ENCODE data around the gene SLC7A14. TPM values are rescaled to one million over a fixed set of nuclear protein-coding genes. Genes with fewer than 3 reads are reported as not detected.

The SLC7A14 gene
- polyA plus RNA-seq, 2 of the 4 experiments (the other 2 are of a cell fraction): not detected

DNA sequence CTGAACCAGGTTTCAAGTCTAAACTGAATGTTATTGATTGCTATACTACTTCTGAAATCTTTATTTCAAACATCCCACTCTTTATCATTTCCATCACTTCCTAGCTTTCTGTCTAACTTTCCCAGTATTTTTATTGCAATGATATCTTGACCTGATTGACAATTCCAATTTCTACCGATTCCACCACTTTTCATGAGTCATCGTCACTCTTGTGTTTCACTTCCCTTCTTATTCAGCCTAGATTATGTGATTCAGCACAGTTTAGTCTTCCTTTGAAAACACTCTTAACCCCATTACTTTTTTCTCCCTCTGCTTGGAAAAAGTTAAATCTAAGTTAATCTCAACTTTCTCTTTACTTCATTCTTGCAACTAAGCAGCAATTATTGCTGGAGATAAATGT, 62.6 kb downstream of the SLC7A14 start:
- H3K4me2 ChIP-seq: no peak overlapping the region
- POLR2A ChIA-PET: no interaction called here
- no peak for ATAC-seq

DNA sequence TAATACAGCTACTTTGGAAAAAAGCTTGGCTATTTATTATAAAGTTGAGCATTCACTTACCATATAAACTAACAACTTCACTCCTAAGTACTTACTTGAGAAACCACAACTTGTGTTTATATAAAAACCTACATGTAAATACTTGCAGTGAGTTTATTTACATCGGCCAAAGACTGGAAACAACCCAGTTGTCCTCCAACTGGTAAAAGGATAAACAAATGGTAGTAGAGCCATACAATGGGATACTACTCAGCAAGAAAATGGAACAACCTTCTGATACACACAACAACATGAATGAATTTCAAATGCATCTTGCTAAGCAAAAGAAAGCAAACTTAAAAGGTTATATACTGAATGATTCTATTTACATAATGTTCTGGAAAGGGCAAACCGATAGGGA, 63.7 kb downstream of the SLC7A14 start:
- no peak overlapping the region for H3K27ac ChIP-seq
- CTCF ChIA-PET: interaction anchor here (0.6 to 1.6 kb wide), 4 partner anchors 12 to 290 kb away, joined by 3 to 5 read pairs (median 3); no protein-coding TSS in a partner anchor
- FAIRE-seq: no peak
- H3K4me3 ChIP-seq: no peak overlapping the region
- H3K4me1 ChIP-seq: no peaks in the 10 kb centered on the region
- no peak for TF ChIP-seq NPAS2 (CRISPR knock-in tag; IDR thresholded peaks at IDR 0.05; ENCODE audit: borderline replicate concordance)
- TF ChIP-seq, protein P1, sequence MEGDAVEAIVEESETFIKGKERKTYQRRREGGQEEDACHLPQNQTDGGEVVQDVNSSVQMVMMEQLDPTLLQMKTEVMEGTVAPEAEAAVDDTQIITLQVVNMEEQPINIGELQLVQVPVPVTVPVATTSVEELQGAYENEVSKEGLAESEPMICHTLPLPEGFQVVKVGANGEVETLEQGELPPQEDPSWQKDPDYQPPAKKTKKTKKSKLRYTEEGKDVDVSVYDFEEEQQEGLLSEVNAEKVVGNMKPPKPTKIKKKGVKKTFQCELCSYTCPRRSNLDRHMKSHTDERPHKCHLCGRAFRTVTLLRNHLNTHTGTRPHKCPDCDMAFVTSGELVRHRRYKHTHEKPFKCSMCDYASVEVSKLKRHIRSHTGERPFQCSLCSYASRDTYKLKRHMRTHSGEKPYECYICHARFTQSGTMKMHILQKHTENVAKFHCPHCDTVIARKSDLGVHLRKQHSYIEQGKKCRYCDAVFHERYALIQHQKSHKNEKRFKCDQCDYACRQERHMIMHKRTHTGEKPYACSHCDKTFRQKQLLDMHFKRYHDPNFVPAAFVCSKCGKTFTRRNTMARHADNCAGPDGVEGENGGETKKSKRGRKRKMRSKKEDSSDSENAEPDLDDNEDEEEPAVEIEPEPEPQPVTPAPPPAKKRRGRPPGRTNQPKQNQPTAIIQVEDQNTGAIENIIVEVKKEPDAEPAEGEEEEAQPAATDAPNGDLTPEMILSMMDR (IDR thresholded peaks at IDR 0.05): no peak
- TF ChIP-seq GATA3 (IDR thresholded peaks at IDR 0.05; ENCODE audit: borderline replicate concordance): no peak
- TF ChIP-seq JUN (IDR thresholded peaks at IDR 0.05): no peak
- no peak for TF ChIP-seq RNF2 (IDR thresholded peaks at IDR 0.05; ENCODE audit: borderline replicate concordance, low read depth)
- TF ChIP-seq CBX2 (IDR thresholded peaks at IDR 0.05; ENCODE audit: borderline replicate concordance, low read depth): no peak
- TF ChIP-seq NR3C1 (IDR thresholded peaks at IDR 0.05): no peak
- no peak for TF ChIP-seq MAFK (IDR thresholded peaks at IDR 0.05; ENCODE audit: partially characterized antibody)
- TF ChIP-seq, protein P2, sequence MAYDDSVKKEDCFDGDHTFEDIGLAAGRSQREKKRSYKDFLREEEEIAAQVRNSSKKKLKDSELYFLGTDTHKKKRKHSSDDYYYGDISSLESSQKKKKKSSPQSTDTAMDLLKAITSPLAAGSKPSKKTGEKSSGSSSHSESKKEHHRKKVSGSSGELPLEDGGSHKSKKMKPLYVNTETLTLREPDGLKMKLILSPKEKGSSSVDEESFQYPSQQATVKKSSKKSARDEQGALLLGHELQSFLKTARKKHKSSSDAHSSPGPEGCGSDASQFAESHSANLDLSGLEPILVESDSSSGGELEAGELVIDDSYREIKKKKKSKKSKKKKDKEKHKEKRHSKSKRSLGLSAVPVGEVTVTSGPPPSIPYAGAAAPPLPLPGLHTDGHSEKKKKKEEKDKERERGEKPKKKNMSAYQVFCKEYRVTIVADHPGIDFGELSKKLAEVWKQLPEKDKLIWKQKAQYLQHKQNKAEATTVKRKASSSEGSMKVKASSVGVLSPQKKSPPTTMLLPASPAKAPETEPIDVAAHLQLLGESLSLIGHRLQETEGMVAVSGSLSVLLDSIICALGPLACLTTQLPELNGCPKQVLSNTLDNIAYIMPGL (CRISPR knock-in tag; IDR thresholded peaks at IDR 0.05; ENCODE audit: borderline replicate concordance): no peak
- no peak for TF ChIP-seq ZC3H11A (IDR thresholded peaks at IDR 0.05)
- no peak for TF ChIP-seq PHF8 (IDR thresholded peaks at IDR 0.05; ENCODE audit: borderline replicate concordance, low read depth)
- DNase-seq (ENCODE audit: low read depth in 1 of 2, low spot score in 1 of 2): no peak
- POLR2A ChIA-PET: no interaction called here
- 57% methylated on average over 2 of the region's 2 CpGs for WGBS (ENCODE audit: missing lambda C conversion rate)
- no peak overlapping the region for H3K4me2 ChIP-seq
- no peaks in the 10 kb centered on the region for H3K9me3 ChIP-seq
- no peak for ATAC-seq

More for the DNA sequence above, 62.6 kb downstream of the SLC7A14 start:
- H3K27ac ChIP-seq: no peak overlapping the region
- FAIRE-seq (no peak), DNase-seq (ENCODE audit: low read depth in 1 of 2, low spot score in 1 of 2) (no peak)
- 61% methylated on average over 2 of the region's 2 CpGs for WGBS (ENCODE audit: missing lambda C conversion rate)
- CTCF ChIA-PET: interaction anchor here (1.5 to 1.6 kb wide), 2 partner anchors 288 to 289 kb away, joined by 3 read pairs; no protein-coding TSS in a partner anchor
- TF ChIP-seq FOSL2 (IDR thresholded peaks at IDR 0.05): no peak
- TF ChIP-seq FOSL2 (CRISPR knock-in tag; IDR thresholded peaks at IDR 0.05): peak; percentile 36; the same call in 1 of the 2 replicates
- no peak for TF ChIP-seq EHMT2 (IDR thresholded peaks at IDR 0.05; ENCODE audit: low read depth)
- no peak overlapping the region for H3K4me3 ChIP-seq
- no peaks in the 10 kb centered on the region for H3K4me1 ChIP-seq
- no peaks in the 10 kb centered on the region for H3K9me3 ChIP-seq

DNA sequence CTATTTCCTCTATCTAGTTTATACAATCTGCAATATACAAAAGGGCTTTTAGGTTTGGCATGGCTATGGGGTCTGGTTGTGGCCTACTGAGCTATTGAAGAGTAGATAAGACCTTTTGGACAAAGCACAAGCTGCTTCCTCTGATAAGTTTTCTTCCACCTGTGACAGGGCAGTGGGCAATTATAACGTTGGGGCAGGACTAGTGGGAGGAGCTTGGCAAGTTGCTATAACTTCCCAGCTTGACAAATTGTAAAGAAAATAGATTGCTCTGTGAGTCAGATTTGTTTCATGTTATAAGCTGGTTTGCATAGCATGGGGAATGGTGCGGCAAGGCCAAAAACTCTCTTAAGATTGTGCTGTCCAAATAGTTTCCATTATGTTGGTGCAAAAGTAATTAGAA, 64.9 kb downstream of the SLC7A14 start:
- no peak overlapping the region for H3K4me2 ChIP-seq
- H3K9me3 ChIP-seq: no peaks in the 10 kb centered on the region
- CTCF ChIA-PET: interaction anchor here (0.7 to 1.0 kb wide), 2 partner anchors 107 to 292 kb away, joined by 3 read pairs; no protein-coding TSS in a partner anchor
- ATAC-seq (no peak), FAIRE-seq (no peak), DNase-seq (ENCODE audit: low read depth in 1 of 2, low spot score in 1 of 2) (no peak)
- H3K27ac ChIP-seq: no peak overlapping the region
- H3K4me1 ChIP-seq: no peaks in the 10 kb centered on the region
- 43% methylated on average over 2 of the region's 2 CpGs for WGBS (ENCODE audit: missing lambda C conversion rate)
- POLR2A ChIA-PET: no interaction called here
- TF ChIP-seq CHD4 (IDR thresholded peaks at IDR 0.05; ENCODE audit: borderline replicate concordance): no peak
- no peak for TF ChIP-seq HOXB5 (CRISPR knock-in tag; IDR thresholded peaks at IDR 0.05)
- no peak for TF ChIP-seq EHMT2 (IDR thresholded peaks at IDR 0.05; ENCODE audit: low read depth)
- no peak for TF ChIP-seq RFX5 (IDR thresholded peaks at IDR 0.05)
- TF ChIP-seq PHF8 (IDR thresholded peaks at IDR 0.05; ENCODE audit: borderline replicate concordance, low read depth): no peak
- no peak for TF ChIP-seq JUN (IDR thresholded peaks at IDR 0.05)
- TF ChIP-seq, protein P3, sequence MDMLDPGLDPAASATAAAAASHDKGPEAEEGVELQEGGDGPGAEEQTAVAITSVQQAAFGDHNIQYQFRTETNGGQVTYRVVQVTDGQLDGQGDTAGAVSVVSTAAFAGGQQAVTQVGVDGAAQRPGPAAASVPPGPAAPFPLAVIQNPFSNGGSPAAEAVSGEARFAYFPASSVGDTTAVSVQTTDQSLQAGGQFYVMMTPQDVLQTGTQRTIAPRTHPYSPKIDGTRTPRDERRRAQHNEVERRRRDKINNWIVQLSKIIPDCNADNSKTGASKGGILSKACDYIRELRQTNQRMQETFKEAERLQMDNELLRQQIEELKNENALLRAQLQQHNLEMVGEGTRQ (IDR thresholded peaks at IDR 0.05): no peak
- no peak for TF ChIP-seq ZNF302 (CRISPR knock-in tag; IDR thresholded peaks at IDR 0.05)
- no peak for TF ChIP-seq NR3C1 (IDR thresholded peaks at IDR 0.05)
- TF ChIP-seq, protein P4, sequence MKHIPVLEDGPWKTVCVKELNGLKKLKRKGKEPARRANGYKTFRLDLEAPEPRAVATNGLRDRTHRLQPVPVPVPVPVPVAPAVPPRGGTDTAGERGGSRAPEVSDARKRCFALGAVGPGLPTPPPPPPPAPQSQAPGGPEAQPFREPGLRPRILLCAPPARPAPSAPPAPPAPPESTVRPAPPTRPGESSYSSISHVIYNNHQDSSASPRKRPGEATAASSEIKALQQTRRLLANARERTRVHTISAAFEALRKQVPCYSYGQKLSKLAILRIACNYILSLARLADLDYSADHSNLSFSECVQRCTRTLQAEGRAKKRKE (CRISPR knock-in tag; IDR thresholded peaks at IDR 0.05; ENCODE audit: low read depth): no peak
- TF ChIP-seq, protein P5, sequence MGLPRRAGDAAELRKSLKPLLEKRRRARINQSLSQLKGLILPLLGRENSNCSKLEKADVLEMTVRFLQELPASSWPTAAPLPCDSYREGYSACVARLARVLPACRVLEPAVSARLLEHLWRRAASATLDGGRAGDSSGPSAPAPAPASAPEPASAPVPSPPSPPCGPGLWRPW (IDR thresholded peaks at IDR 0.05): no peak
- TF ChIP-seq NFE2L2 (conservative IDR thresholded peaks at IDR 0.05; ENCODE audit: low read length): no peak
- no peak for TF ChIP-seq NPAS2 (CRISPR knock-in tag; IDR thresholded peaks at IDR 0.05; ENCODE audit: borderline replicate concordance)
- no peak for TF ChIP-seq HDAC2 (IDR thresholded peaks at IDR 0.05)
- no peak for TF ChIP-seq SREBF2 (IDR thresholded peaks at IDR 0.05)
- TF ChIP-seq TP53 (CRISPR knock-in tag; IDR thresholded peaks at IDR 0.05): no peak
- TF ChIP-seq RNF2 (IDR thresholded peaks at IDR 0.05; ENCODE audit: borderline replicate concordance, low read depth): no peak
- H3K4me3 ChIP-seq: no peak overlapping the region
